ENCODE measurements around the gene RAB11FIP2.
A peak's percentile ranks its signal among the peaks of the same experiment; 100 is the strongest.

Gene RAB11FIP2

DNA sequence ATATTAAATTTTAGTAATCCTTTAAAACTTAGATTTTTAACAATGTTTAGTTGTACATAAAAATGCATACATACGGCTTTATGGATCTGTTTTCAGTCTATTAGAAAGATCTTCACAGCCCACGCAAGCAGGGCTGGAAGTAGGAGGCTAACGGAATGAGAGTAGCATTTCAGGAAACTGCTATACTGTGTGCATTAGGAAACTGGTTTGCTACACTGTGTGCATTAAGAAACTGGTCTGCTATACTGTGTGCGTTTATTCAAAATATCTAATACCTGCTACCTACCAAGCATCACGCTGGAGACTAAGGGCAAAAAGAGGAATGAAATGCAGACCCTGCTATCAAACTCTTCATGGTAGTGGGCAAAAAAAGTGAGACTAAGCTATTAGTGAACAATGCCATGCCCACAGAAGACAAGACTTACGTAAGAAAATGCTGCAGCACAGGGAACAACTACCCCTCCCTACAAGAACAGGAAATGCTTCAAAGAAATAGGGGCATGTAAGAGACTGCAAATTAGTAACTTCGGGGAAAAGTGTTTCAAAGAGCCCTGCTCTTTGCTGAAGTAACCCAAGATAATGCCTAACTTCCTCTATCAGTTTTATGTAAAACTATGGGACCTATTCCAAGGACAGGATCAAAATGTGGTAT, 11.3 kb downstream of the RAB11FIP2 start:
- no peak for TF ChIP-seq Cebpa-rat (IDR thresholded peaks at IDR 0.05)
- Histone ChIP-seq H4K20me1 (peaks cover 10% of the 10 kb centered on the region), H3K9me3 (no peaks in the 10 kb centered on the region), H3K4me2 (peak overlapping the region; percentile 16; the same call in 1 of the 2 replicates), H3K9ac (no peak overlapping the region), H3K4me1 (peaks cover 12% of the 10 kb centered on the region), H3K27ac (no peak overlapping the region), H3K4me3 (no peak overlapping the region), H3K27me3 (no peaks in the 10 kb centered on the region), H3K36me3 (peaks cover 41% of the 10 kb centered on the region)

DNA sequence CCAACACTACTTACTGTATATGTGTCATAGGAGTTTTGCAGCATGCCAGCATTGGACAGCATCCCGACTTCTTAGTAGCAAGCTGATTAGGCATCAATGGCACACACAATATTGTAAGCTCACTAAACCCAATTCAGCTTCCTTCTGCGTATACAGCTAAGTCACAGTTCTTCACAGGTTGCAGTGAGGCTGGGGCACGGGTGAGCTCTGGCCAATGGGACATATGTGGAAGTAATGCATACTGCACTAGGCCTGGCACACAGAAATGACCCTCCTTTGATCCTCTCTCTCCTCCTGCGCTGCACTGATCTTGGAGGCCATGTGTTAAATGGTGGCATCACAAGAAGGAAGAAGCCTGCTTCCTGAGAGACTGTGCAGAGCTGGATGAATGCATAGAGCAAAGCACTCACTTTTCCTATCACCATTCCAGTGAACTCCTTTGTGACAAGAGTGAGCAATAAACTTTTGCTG, 11.9 kb downstream of the RAB11FIP2 start:
- no peaks in the 10 kb centered on the region for H3K27me3 ChIP-seq
- H3K4me3 ChIP-seq: no peak overlapping the region
- no peaks in the 10 kb centered on the region for H3K9me3 ChIP-seq
- TF ChIP-seq Cebpa-rat (IDR thresholded peaks at IDR 0.05): no peak
- no peak overlapping the region for H3K27ac ChIP-seq
- H3K4me2 ChIP-seq: no peak overlapping the region
- no peak overlapping the region for H3K9ac ChIP-seq
- H4K20me1 ChIP-seq: peaks cover 11% of the 10 kb centered on the region
- H3K36me3 ChIP-seq: peaks cover 39% of the 10 kb centered on the region
- H3K4me1 ChIP-seq: peaks cover 12% of the 10 kb centered on the region

DNA sequence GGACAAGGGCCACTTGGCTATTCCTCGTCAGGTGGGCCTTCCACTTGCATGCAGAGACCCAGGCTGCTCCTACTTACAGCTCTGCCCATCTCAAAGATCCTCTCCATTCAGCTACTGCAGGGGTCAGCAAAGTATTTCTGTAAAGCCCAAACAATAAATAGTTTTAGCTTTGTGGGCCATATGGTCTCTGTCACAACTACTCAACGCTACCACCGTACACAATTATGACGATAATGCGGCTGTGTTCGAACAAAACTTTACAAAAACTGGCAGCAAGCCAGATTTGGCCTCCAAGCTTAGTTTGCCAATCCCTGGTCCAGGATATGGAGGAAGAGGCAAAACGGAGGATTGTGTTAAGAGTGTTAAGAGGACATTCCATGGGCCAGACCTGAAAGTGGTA, 12.8 kb downstream of the RAB11FIP2 start:
- H3K27me3 ChIP-seq: no peaks in the 10 kb centered on the region
- no peak overlapping the region for H3K4me2 ChIP-seq
- no peak overlapping the region for H3K4me3 ChIP-seq
- no peak overlapping the region for H3K27ac ChIP-seq
- TF ChIP-seq Cebpa-rat (IDR thresholded peaks at IDR 0.05): no peak
- peaks cover 16% of the 10 kb centered on the region for H4K20me1 ChIP-seq
- peaks cover 12% of the 10 kb centered on the region for H3K4me1 ChIP-seq
- H3K36me3 ChIP-seq: peaks cover 30% of the 10 kb centered on the region
- no peaks in the 10 kb centered on the region for H3K9me3 ChIP-seq
- H3K9ac ChIP-seq: no peak overlapping the region

DNA sequence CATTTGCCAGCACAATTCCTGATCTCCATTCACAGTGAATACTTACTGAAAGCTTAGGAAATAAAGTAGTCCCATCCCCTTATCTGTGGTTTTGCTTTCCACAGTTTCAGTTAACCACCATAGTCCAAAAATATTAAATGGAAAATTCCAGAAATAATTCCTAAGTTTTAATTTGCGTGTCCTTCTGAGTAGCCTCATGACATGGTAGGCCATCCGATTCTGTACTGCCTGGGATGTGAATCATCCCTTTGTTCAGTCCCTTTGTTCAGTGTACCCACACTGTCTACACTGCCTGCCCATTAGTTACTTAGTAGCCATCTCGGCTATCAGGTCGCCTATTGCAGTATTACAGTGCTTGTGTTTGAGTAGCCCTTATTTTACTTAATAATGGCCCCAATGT, 14.2 kb downstream of the RAB11FIP2 start:
- no peak overlapping the region for H3K4me2 ChIP-seq
- TF ChIP-seq Cebpa-rat (IDR thresholded peaks at IDR 0.05): no peak
- no peaks in the 10 kb centered on the region for H3K9me3 ChIP-seq
- no peaks in the 10 kb centered on the region for H3K27me3 ChIP-seq
- no peak overlapping the region for H3K9ac ChIP-seq
- H3K27ac ChIP-seq: no peak overlapping the region
- no peak overlapping the region for H3K4me3 ChIP-seq
- H3K4me1 ChIP-seq: peaks cover 12% of the 10 kb centered on the region
- peaks cover 32% of the 10 kb centered on the region for H3K36me3 ChIP-seq
- peaks cover 20% of the 10 kb centered on the region for H4K20me1 ChIP-seq

DNA sequence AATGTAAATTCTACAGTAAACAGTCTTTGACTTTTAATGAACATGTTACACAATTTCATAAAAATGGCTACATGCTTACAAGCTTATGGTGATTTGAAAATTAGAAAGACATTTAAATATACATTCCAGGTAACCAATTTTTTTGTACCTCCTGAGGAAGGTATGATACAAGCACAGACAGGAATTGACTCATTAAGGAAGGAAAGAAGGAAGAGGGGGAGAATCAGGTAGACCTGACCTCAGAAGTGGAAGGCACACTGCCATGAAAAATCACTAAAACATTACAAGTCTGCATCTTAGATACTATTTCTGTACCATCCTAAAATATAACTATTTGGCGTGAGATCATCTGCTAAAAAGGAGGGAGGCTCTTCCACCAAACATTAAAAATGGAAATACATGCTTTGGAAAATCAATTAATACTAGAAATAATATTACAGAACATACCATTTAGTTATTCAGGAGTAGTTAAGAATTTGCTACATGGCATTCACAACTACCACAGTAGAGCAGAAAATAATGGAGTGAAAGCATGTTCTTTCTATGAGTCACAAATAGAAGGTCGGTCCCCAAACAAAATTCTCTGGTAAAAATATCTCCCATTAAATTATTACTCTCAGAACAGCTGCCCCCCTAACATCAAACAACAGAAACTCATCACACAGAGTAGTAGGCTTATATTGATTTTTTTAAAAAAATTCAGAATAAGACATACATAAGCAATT, 15.2 kb downstream of the RAB11FIP2 start:
- no peak overlapping the region for H3K27ac ChIP-seq
- no peak overlapping the region for H3K9ac ChIP-seq
- H3K27me3 ChIP-seq: no peaks in the 10 kb centered on the region
- peaks cover 22% of the 10 kb centered on the region for H4K20me1 ChIP-seq
- no peak overlapping the region for H3K4me3 ChIP-seq
- no peak overlapping the region for H3K4me2 ChIP-seq
- no peak for TF ChIP-seq Cebpa-rat (IDR thresholded peaks at IDR 0.05)
- no peaks in the 10 kb centered on the region for H3K9me3 ChIP-seq
- H3K36me3 ChIP-seq: peaks cover 35% of the 10 kb centered on the region
- H3K4me1 ChIP-seq: peaks cover 12% of the 10 kb centered on the region

DNA sequence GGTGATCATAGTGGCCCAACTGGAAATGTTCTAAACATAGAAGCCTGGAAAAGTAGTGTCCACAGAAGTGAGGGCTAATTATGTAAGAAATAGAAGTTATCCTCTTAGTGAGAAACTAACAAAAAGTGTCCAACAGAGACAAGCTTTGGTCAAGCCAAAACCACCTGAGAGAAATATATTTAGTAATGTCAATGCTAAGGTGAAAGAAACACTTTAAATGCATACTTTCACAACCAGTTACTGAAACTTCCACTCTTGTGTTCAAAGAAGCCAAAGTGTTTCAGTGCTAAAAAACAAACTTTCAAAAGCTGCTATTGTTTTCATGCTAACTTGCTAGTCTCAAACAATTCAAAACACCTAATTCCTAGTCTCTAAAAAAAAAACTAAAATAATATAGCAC, 18.1 kb downstream of the RAB11FIP2 start:
- Histone ChIP-seq H3K4me3 (no peak overlapping the region), H3K27me3 (no peaks in the 10 kb centered on the region), H3K36me3 (peaks cover 27% of the 10 kb centered on the region), H3K4me1 (no peaks in the 10 kb centered on the region), H3K9ac (no peak overlapping the region), H3K27ac (no peak overlapping the region), H3K9me3 (no peaks in the 10 kb centered on the region), H4K20me1 (peaks cover 12% of the 10 kb centered on the region; the same call in 1 of the 2 replicates), H3K4me2 (no peak overlapping the region)
- TF ChIP-seq Cebpa-rat (IDR thresholded peaks at IDR 0.05): no peak

DNA sequence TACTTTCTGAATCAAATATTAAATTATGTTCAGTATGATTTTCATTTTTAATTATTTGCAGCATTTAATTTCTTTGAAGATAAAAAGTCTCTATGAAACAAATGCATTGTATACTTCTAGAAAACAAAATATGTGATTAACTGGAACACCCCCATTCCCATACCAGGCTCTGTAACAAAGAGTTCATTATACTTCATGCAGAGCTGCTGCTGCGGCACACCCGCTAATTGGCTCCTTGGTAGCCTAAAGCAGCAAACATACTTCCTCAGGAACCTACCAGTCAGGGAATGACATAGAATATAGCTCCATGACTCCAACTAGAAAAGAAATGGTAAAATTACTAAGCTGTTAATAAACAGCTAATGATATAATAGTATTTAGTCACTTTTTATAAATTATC, 19.3 kb downstream of the RAB11FIP2 start:
- no peak overlapping the region for H3K9ac ChIP-seq
- H3K4me1 ChIP-seq: no peaks in the 10 kb centered on the region
- H3K9me3 ChIP-seq: no peaks in the 10 kb centered on the region
- peaks cover 17% of the 10 kb centered on the region for H3K36me3 ChIP-seq
- H3K27ac ChIP-seq: no peak overlapping the region
- H3K4me3 ChIP-seq: no peak overlapping the region
- no peak for TF ChIP-seq Cebpa-rat (IDR thresholded peaks at IDR 0.05)
- H3K27me3 ChIP-seq: no peaks in the 10 kb centered on the region
- peaks cover 12% of the 10 kb centered on the region; the same call in 1 of the 2 replicates for H4K20me1 ChIP-seq
- H3K4me2 ChIP-seq: no peak overlapping the region

DNA sequence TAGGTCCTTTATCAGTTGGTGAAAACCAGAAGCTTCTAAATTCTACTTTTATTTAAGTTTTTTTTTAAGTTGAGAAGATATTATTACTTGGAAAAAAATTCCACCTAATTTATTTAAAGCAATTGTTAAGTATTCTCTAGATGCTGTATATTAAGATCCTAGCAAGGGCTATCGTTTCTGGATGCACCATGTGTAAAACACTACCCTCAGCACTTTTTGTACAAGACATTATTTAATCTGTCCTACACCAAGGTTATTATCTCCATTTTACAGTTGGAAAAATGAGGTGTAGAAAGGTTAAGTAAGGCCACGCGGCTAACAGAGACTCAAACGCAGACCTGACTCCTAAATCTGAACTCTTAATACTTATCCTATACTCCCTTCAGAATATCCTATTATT, 19.8 kb downstream of the RAB11FIP2 start:
- Histone ChIP-seq H3K9ac (no peak overlapping the region), H3K4me3 (no peak overlapping the region), H3K27ac (no peak overlapping the region), H3K4me1 (no peaks in the 10 kb centered on the region), H3K9me3 (no peaks in the 10 kb centered on the region), H3K4me2 (no peak overlapping the region), H3K27me3 (no peaks in the 10 kb centered on the region), H4K20me1 (peaks cover 12% of the 10 kb centered on the region), H3K36me3 (peaks cover 14% of the 10 kb centered on the region)
- no peak for TF ChIP-seq Cebpa-rat (IDR thresholded peaks at IDR 0.05)

DNA sequence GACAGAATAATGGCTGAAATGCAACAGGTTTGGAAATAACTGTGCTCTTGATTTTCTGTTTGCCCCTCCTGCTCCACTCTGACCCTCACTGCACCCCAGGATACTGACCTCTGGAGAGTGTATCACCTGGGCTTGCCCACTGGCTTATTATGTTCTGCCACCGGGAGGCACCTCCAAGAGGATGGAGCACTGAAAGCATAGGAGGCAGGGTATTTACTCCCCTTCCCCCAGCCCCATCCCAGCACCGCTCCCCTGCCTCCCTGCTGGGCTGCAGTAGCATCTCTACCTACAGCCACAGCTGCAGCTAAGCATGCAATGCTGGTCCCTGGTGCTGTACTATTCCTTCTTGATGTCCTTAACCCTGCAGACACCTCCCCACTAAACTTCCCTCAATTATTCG, 26.4 kb downstream of the RAB11FIP2 start:
- Histone ChIP-seq H3K36me3 (peaks cover 13% of the 10 kb centered on the region), H4K20me1 (no peaks in the 10 kb centered on the region; the same call in 1 of the 2 replicates), H3K27me3 (no peaks in the 10 kb centered on the region), H3K27ac (no peak overlapping the region), H3K4me2 (no peak overlapping the region), H3K4me3 (no peak overlapping the region), H3K9ac (no peak overlapping the region), H3K9me3 (no peaks in the 10 kb centered on the region), H3K4me1 (peaks cover 29% of the 10 kb centered on the region)
- TF ChIP-seq Cebpa-rat (IDR thresholded peaks at IDR 0.05): no peak

DNA sequence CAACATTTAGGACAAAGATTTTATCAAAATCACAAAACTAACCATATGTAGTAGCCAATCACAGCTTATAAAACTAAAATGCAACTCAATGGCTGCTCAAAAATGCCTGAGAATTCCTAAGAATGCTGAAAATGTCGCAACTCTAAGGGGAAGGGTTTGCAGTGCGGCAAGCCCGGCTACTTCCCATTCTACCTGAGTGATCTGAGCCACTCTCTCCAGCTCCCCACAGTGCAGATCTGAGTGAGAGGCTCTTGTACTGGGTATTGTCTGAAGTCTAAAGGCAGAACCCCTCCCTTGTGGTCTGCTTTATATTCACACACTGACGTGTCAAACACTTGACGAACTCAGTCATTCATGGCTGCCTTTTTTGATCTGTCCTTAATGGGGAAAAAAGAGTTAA, 28.9 kb downstream of the RAB11FIP2 start:
- Histone ChIP-seq H3K9ac (peak overlapping the region; percentile 42; the same call in 1 of the 2 replicates), H3K27ac (no peak overlapping the region)
- TF ChIP-seq Cebpa-rat (IDR thresholded peaks at IDR 0.05): no peak

More for the DNA sequence above, 28.9 kb downstream of the RAB11FIP2 start:
- H3K4me2 ChIP-seq: peak overlapping the region; percentile 71
- H3K27me3 ChIP-seq: no peaks in the 10 kb centered on the region
- H4K20me1 ChIP-seq: no peaks in the 10 kb centered on the region; the same call in 1 of the 2 replicates
- 0 out of 2 replicates have a peak, but pooled peaks cover 5% of the 10 kb centered on the region for H3K36me3 ChIP-seq
- no peaks in the 10 kb centered on the region for H3K9me3 ChIP-seq
- peaks cover 34% of the 10 kb centered on the region for H3K4me1 ChIP-seq
- peak overlapping the region; percentile 43; the same call in 1 of the 2 replicates for H3K4me3 ChIP-seq

All from BLaER1 (cell line).